ENCODE measurements around the gene CYP4F3.
"Not testable (repeated sequence)": the region's sequence is repeated elsewhere in the genome, so short reads cannot be mapped to it uniquely, and the experiment has no call there.

CYP4F3 gene

DNA sequence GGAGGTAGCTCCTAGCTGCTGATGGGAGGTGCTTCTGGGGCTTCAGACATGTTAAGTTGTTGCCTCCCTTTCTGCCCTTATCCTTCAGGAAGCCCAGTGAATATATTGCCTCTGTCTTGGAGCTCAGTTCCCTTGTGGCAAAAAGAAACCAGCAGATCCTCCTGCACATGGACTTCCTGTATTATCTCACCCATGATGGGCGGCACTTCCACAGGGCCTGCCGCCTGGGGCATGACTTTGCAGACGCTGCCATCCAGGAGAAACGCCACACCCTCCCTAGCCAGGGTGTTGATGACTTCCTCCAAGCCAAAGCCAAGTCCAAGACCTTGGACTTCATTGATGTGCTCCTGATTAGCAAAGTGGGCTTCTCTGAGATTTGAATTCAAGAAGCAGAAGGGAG, 26.2 kb downstream of the CYP4F3 start:
- no peak for DNase-seq (ENCODE audit: low read depth)

DNA sequence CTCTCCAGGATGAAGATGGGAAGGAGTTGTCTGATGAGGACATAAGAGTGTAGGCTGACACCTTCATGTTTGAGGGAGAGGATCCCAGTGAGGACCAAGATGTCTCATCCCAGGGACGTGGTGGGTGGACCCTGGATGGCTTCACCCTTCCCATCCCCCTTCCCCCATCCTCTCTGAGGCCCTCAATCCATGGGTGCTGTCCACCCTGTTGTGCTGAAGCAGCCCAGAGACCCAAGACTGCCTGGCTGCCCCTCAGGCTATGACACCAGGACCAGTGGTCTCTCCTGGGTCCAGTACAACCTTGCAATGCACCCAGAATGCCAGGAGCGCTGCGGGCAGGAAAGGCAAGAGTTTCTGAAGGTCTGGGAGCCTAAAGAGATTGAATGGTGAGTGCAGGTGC, 28.7 kb downstream of the CYP4F3 start:
- DNase-seq (ENCODE audit: low read depth): no peak

DNA sequence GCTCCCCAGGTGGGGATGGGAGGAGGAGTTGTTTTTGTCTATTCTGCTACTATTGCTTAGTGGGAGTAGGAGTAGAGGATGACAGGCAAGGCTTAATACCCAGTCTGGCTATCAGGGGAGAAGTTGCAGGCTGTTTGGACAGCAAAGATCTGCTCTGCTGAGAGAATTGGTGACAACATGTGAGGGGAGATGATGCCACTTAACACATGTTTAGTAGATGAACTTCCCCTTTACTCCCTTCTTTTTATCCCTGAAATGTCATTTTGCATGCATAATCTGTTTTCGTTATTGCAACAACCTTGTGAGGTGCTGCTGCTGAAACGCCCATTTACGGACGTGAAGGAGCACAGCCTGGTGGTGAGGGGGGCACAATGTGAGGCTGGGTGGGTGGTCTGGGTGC, 29.2 kb downstream of the CYP4F3 start:
- no peak for DNase-seq (ENCODE audit: low read depth)

DNA sequence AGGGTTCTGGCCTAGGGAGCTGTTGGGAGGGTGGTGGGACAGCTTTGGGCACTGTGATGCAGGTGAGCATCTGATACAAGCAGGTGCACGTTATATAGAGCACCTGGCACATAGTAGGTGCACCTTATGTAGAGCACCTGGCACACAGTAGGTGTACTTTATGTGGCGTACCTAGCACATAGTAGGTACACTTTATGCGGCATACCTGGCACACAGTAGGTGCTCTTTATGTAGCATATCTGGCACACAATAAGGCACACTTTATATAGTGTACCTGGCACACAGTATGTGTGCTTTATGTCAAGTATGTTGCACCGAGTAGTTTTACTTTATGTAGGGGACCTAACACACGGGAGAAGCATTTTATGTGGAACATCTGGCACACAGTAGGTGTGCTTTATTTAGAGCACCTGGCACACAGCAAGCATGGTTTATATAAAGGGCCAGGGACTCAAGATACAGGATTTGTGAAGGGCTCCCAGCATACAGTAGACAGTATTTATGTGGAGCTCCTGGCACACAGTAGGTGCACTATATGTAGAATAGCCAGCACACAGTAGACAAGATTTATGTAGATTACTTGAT, 30.6 kb downstream of the CYP4F3 start:
- no peak for DNase-seq (ENCODE audit: low read depth)

DNA sequence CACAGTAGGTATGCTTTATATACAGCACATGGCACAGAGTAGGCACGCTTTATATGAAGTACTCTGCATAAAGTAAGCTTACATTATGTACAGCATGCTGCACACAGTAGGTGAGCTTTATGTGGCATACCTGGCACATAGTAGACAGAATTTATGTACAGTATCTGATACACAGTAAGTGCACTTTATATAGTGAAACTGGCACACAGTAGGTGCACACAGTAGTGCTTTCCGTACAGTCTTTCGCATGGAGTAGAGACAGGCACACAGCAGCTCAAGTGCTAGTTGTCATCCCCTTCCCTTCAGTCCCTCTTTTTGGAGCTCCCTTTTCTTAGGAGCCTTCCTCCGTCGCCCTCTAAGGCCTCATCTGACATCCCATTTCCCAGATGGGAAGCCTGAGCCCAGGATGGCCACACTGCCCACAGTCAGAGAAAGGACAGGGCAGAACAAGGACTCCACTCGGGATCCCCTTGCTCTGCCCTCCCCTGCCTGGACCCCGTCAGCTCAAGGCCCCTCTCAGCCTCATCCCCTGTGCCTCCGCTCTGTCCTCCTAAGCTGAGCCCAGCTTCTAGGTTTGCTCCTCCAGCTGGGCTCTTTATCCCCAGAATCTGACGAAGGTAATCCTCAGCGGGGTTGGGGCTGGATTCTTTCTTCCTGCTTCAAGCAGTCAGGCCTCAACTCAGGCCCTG, 31.3 kb downstream of the CYP4F3 start:
- no peak for DNase-seq (ENCODE audit: low read depth)

DNA sequence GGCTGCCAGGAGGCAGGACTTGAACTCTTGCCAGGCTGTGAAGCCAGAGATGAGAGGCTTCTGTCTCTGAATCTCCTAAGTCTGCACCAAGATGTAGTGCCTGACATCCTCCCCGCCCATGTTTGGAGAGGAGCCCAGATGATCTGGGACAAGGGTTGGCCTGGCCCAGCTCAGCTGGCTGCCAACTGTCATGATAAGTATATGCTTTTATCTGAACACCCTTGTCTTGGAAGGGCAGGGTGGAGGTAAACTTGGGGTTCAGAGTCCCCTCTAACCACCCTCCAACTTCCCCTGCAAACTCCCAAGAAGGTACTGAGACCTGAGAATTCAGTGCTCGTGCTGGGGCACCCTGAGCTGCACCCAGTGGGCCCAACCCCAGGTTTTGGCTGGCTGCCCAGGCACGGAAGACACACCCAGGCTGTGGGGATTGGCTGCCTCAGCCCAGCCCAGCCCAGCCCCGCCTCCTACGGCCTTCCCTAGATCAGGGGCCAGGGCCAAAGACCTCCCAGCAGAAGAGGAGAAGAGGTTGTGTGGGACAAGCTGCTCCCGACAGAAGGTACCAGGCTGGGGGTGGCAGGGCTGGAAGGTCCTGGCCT, 32.0 kb downstream of the CYP4F3 start, which contains the start of gene CYP4F12:
CYP4F12 (plus strand) TSS at position 508 of the 596 bp plus-strand sequence. CDS start 443 bp downstream, outside the sequence.
- no peak for DNase-seq (ENCODE audit: low read depth)

DNA sequence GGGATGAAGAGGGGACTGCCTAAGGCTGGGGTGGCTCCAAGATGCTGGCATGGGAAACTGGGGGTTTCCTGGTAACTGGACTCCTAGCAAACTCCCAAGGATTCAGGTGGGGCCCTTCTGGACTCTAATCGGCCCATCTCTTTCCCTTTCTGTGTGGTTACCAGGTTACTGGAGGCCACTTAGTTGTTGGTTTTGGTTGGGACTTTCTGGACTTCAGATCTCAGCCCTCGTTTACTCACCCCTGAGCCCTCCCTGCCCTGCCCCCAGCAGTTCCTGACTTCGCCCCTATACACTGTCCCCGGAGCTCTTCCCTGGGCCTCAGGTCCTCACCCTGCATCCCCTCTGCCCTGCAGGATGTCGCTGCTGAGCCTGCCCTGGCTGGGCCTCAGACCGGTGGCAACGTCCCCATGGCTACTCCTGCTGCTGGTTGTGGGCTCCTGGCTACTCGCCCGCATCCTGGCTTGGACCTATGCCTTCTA, 32.5 kb downstream of the CYP4F3 start:
- no peak for DNase-seq (ENCODE audit: low read depth)

DNA sequence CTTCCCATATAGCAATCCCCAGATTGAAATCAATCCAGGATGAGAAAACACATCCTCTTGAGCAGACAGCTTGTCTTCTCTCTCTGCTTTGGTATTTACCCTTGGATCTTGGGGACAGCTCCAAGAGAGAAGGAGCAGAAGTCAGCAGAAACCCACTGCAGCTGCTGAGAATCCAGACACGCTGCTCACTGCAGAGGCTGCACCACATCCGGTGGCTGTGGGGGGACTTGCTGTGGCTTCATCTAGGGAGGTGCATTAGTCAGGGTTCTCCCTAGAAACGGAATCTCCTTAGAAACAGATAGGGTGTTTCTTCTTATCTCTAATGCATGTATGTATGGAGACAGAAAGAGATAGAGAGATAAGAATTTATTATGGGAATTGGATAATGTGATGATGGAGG, 34.9 kb downstream of the CYP4F3 start:
- no peak for DNase-seq (ENCODE audit: low read depth)

DNA sequence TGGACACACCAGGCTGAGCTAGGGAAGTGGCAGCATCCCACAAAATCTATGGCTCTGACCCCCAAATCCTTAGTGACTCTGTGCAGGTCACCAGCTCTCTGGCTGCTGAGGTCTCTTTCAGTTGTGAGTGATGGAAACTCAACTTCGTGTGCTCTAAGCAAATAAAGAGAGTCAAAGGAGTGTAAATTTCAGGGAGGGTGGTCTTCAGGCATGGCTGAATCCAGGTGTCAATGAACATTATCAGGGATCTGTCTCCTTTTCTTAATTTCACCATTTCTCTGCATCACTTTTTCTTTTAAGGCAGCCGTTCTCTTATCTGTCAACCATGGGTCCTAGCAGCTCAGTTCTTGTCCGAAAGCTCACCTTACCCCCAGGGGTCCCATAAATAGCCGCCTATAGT, 38.4 kb downstream of the CYP4F3 start:
- DNase-seq (ENCODE audit: low read depth): no peak

DNA sequence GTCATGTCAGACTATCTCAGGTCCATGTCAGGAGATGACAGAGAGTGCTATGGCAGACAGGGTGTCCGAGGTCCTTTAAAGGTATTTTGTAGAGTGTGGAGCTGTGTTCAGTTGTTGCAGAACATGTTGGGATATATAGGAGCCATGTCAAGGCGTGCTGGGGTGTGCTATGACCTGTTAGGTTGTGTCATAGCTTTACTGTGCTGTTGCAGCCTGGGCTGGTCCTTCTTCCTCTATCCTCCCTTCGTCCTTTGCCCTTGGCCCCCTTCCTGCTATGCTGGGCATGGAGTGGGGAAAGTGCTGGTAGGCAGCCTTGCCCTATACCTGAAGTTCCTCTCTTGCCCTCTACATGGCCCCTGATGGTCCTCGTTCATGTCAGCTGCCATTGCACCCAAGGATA, 39.2 kb downstream of the CYP4F3 start:
- not testable (repeated sequence) for DNase-seq (ENCODE audit: low read depth)

DNA sequence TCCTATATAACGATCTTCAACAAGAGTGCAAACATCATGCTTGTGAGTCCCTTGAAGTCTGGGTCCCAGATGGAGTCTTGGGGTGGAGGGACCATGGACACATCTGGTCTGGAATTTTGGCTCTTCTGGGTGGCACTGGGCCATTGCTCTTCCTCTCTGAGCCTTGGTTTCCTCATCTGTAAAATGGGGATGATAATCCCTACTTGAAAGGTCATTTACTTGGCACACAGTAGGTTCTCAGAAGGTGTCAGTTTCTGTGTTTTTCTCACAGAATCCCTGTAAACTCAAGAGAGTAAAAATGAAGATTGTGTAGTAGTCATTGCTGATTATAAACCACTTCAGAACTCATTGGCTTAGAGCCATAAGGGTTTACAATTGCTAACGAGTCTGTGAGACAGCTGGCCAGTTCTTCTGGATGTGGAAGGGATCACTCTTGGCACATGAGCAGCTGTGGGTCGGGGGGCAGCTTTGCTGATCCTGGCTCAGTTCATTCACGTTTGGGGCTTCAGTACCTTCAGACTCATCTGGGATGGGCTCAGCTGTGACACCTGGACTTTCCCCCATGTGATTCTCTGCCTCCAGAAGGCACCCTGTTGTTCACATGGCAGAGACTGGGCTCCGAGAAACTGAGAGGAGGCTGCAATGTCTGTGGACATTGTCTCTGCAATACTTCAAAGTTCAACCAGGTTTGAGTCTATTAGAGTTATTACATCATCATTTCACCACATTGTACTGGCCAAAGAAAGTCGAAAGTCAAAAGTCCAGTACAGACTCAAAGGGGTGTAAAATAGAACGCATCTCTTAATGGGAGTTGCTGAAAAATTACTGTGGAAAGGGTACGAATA, 40.0 kb downstream of the CYP4F3 start:
- no peak for DNase-seq (ENCODE audit: low read depth)

DNA sequence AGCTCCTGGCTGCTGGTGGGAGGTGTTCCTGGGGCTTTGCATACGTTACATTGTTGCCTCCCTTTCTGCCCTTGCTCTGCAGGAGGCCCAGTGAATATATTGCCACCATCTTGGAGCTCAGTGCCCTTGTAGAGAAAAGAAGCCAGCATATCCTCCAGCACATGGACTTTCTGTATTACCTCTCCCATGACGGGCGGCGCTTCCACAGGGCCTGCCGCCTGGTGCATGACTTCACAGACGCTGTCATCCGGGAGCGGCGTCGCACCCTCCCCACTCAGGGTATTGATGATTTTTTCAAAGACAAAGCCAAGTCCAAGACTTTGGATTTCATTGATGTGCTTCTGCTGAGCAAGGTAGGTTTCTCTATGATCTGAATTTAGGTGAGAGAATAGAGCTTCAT, 42.7 kb downstream of the CYP4F3 start:
- no peak for DNase-seq (ENCODE audit: low read depth)

DNA sequence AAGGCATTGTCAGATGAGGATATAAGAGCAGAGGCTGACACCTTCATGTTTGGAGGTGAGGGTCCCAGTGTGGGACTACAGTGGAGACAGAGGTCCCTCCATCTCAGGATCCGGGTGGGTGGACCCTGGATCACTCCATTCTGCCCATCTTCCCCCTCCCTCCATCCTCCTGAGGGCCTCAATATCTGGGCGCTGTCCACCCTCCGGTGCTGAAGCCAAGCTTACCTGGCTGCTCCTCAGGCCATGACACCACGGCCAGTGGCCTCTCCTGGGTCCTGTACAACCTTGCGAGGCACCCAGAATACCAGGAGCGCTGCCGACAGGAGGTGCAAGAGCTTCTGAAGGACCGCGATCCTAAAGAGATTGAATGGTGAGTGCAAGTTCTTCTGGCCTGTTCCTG, 44.1 kb downstream of the CYP4F3 start:
- DNase-seq (ENCODE audit: low read depth): no peak

DNA sequence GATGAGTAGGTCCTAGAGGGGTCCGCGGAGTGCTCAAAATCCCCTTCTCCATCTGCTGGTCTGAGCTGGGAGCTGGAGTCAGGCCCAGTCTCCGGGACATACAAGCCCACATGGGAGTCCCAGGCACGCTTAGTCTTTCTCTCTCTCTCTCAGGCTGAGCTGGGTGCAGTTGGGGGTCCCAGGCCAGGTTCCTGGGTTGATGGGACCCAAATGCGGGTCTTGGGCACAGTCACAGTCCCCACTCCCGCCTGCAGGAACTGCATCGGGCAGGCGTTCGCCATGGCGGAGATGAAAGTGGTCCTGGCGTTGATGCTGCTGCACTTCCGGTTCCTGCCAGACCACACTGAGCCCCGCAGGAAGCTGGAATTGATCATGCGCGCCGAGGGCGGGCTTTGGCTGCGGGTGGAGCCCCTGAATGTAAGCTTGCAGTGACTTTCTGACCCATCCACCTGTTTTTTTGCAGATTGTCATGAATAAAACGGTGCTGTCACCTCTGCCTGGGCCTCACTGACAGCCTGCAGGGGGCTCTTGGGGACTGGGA, 56.0 kb downstream of the CYP4F3 start:
- no peak for DNase-seq (ENCODE audit: low read depth)

DNA sequence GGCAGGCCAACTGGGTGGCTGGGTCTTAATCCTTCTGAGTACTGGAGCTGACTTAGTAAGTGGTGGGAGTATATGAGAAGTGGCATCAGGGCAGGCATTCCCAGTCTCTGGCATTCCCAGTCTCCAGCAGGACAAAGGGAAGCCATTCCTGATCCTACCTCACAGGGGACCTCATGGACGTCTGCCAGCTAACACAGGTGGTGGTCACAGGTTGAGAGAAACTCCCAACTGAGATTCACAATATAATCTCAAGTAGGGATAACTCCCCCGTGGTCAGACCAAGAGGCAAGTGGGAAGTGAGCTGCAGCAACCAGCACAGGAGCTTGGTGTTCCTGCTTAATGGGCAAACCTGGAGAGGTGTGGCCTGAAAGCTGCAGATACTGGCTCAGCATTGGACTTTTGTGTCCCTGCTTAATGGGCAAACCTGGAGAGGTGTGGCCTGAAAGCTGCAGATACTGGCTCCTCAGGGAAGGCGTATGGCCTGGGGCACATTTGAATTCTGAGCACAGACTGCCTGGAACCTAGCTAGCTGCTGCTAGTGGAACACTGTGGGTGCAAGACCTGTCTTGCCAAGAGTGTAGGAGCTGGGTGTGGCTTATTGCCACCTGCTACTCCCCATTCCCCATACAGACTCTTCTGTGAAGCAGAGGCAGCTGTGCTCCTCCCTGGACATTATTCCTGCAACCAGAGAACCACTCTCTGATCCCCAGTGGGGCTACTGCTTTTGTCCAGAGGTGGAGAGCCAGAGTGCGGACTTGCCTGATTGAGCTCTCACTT, 61.2 kb downstream of the CYP4F3 start:
- no peak for DNase-seq (ENCODE audit: low read depth)

DNA sequence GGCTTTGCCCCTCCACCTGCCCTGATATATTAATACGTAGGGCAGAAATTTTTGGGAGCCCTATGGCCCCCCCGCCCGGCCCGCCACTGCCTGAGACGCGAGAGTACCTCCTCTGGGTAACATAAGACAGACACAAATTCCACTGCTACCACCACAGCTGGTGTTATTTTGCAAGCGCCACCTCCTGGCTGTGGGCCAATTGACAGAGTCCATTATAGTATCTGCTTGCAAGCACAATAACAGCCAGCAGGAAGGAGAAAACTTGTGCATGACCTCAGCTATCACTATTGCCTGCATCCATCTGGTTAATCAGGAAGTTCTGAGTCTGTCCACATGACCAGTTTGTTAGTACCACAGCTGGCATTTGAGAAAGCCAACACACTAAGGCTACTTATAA, 61.8 kb downstream of the CYP4F3 start:
- no peak for DNase-seq (ENCODE audit: low read depth)

All from T follicular helper cell (primary cell).